Fibroblast of mammary gland (primary cell): Measurements from ENCODE around the gene C15orf62.

Experiments used
- DNase-seq: peaks from one replicate; pipeline ENCODE4 v3.0.0-alpha.2; 2010; ENCODE audit warnings: low read depth
- H3K4me3 ChIP-seq: 2 replicates; pipeline ENCODE4 v1.5.1; 2011; ENCODE audit warnings: low read depth, mild to moderate bottlenecking, low read length, moderate library complexity; ENCODE audit not compliant: control insufficient read depth
- TF ChIP-seq, protein P1 (sequence below): conservative IDR thresholded peaks from 2 replicates; pipeline ENCODE4 v1.5.1; 2011; ENCODE audit warnings: low read depth, low read length, inconsistent platforms; ENCODE audit not compliant: control insufficient read depth, insufficient read depth

Gene C15orf62

DNA sequence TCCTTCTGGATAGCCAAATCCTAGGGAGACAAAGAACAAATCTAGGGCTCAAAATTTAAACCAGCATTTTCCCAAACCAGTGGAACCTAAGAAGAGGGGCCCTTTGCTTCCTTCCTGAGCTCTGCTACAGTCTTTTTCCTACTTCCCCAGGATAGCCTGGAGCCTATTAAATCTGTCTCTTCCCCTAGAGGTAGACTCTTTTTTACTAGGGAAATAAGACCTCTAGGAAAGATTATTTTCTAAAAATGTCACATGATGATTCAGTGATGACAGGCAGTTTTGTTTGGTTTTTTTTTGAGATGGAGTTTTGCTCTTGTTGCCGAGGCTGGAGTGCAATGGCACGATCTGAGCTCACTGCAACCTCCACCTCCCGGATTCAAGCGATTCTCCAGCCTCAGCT is 33.2 kb upstream of the C15orf62 start:
- no peak overlapping the region for H3K4me3 ChIP-seq
- DNase-seq = no peak
- TF ChIP-seq, protein P1, sequence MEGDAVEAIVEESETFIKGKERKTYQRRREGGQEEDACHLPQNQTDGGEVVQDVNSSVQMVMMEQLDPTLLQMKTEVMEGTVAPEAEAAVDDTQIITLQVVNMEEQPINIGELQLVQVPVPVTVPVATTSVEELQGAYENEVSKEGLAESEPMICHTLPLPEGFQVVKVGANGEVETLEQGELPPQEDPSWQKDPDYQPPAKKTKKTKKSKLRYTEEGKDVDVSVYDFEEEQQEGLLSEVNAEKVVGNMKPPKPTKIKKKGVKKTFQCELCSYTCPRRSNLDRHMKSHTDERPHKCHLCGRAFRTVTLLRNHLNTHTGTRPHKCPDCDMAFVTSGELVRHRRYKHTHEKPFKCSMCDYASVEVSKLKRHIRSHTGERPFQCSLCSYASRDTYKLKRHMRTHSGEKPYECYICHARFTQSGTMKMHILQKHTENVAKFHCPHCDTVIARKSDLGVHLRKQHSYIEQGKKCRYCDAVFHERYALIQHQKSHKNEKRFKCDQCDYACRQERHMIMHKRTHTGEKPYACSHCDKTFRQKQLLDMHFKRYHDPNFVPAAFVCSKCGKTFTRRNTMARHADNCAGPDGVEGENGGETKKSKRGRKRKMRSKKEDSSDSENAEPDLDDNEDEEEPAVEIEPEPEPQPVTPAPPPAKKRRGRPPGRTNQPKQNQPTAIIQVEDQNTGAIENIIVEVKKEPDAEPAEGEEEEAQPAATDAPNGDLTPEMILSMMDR = no peak

DNA sequence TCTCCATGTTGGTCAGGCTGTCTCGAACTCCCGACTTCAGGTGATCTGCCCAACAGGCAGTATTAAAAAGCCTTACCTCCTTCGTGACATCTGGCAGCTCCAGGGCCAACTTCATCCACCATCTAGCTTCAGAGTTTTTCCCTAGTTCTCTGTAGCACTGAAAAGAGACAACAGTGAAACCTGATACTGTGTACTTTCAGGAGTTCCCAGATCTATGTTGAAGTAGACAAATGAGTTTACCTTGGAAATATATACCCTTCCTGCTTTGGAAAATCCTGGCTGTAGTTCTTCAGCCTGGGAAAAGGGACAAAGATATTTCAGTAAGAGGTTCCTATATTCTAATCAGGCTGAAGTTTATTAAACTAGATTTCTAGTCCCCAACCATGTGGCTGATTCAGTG is 32.7 kb upstream of the C15orf62 start:
- DNase-seq = no peak
- no peak overlapping the region for H3K4me3 ChIP-seq
- TF ChIP-seq, protein P1 = no peak

DNA sequence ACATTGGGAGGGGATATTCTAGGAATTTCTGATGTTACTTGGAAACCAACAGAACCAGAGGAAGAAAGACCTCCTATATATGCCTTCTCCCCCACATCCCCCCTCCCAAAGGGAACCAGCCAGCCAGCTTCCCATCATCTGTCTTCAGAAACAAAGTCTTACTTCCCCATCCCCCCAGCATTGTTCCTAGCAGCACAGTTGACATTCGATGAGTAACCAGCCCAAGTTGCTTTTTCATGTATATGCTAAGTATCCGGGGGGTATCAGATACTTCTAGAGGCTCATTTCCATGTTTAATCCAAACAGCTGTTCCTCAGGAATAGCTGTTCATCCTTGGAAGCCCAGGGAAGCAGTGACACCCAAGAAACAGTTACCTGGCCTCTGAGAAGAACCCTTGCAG is 30.7 kb upstream of the C15orf62 start:
- H3K4me3 ChIP-seq = no peak overlapping the region
- TF ChIP-seq, protein P1 = no peak

DNA sequence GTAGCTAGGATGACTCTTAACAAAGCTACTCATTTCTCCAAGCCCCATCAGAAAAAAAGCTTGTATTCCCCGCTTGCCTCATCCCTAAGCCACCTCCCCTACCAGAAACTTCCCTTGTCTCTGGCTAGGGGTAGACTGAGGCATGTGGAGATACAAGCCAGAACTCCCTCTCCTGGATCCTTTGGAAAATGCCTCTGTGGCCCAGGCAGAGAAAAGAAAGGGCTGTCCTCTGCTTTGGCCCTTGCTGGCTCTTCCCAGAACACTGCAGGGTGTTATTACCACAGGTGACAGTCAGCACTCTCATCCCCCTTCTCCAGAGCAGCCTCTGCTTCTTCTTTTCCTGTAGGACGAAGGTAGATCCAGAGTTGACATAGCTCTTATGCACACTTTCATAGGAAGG is 29.9 kb upstream of the C15orf62 start:
- H3K4me3 ChIP-seq = no peak overlapping the region
- TF ChIP-seq, protein P1 = peak; percentile 1
- no peak for DNase-seq

More for the DNA sequence above, 30.7 kb upstream of the C15orf62 start:
- DNase-seq = no peak

DNA sequence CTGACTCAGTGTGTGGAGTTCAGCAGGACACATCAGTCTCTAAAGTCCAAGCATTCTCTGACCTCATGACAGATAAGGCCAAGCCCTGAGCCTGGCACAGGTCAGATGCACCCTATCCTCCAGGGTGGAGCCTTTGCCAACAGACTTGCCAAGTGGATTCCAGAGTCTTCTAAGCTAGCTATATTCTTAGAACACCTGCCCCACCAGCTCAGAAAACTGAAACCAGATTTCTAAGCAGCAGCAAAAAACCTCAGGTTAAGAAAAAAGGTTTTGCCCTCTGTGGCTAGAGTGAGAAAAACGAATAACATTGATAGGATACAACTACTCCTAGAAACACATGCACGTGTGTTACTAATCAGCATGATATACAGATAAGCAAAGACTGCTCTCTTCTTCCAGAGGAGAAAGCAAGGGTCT is 26.3 kb upstream of the C15orf62 start:
- TF ChIP-seq, protein P1 = no peak
- no peak overlapping the region for H3K4me3 ChIP-seq
- DNase-seq = no peak

DNA sequence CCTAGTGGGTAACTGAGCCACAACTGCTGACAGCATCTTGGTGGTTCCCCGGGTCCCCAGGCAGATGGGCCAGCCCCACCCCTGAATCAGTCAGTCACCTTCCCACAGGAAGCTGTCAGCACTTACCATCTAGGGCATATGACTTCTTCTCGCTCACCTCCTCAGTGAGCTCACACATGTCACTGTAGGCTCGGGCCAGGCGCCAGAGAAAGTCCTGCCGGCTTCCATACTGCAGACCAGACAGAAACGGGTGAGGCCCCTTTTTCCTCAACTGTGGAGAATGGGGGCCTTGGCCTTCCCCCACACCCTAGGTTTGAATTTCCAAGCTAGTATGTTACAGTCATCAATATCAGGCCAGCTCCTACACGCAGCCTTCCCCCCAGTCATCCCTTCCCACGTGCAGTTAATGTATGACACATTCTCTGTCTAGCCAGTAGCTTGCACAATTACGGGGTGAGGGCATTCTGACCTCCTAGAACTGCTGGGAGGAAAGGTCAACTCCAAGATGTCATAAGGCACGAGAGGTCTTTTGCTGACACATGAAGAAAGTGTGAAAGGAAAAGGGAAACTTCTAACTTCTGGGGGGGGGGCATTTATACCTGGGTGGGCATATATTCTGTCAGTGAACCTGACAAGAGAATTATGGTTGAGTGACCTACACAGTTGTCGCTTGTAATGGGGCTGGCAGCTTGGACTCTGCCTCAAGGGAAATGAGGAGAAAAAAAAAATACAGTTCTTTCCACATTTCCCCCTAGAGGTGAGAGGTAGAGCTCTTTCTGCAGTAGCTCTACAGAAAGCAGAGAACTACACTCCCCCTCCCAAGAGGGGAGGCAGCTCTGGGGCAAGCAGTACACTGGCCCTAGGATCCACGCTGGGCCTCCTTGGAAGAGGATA is 25.6 kb upstream of the C15orf62 start:
- TF ChIP-seq, protein P1 = no peak
- DNase-seq = peak; percentile 94
- H3K4me3 ChIP-seq = no peak overlapping the region
